Daoy (cell line): ENCODE results near the gene CTAGE8. TPM values are rescaled to one million over a fixed set of nuclear protein-coding genes. Genes with fewer than 3 reads are reported as not detected.
"Not testable (repeated sequence)": the region's sequence is repeated elsewhere in the genome, so short reads cannot be mapped to it uniquely, and the experiment has no call there.

Source experiments
- DNase-seq: peaks from one replicate; pipeline ENCODE4 v3.0.0-alpha.2; 2015; ENCODE audit warnings: low read depth
- total RNA-seq: library from RNA; depleted of rRNA; stranded (reverse); fragments of >200 nt; shearing (Covaris generic); gene quantifications from 2 replicates; pipeline ENCODE4 v1.2.3, GENCODE V29; 2014; rRNA removed

Gene CTAGE8
- total RNA-seq: 0.09 and 0.23 TPM in 2 replicates

- not testable (repeated sequence) for DNase-seq
These were observed at the start of gene CTAGE8 for GRCh38 chr7:144269188-144269587. TSS of gene CTAGE8 (minus strand) at chr7:144269288. CDS start at chr7:144269250, 38 bp downstream.

GRCh38 chr7:144317537-144317936, 48.4 kb upstream of the CTAGE8 start:
- not testable (repeated sequence) for DNase-seq

DNA sequence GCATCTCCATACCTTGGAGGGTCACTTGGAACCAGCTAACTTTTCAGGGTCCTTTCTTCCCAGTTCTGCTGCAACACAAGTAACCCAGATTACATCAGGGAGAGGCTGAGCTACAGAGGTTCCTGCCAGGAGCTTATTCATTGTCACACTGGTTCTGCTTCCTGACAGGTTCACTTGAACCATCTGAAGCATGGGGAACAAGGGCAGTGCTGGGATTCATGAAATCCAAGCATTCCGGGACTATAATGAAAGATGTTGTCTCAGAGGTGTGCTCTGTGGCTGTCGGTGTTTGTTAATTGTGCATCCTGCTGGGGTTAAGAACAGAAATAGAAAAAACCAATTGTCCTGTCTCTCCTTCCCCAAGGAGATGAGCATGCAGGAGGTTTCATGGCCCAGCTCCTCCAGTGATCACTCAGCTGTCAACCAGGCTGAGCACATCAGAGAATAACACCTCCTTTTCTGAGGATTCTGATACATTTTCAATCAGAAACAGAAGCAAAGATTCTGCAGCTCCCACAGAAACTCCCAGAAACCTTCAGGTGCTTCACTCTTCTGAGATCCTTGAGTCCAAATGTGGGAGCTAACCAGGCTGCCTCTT, 42.9 kb upstream of the CTAGE8 start, which contains the start of gene OR2A1:
Gene OR2A1 (plus strand): TSS at position 548 of the 598 bp plus-strand sequence. CDS start 5,706 bp downstream, outside the sequence.
- DNase-seq: not testable (repeated sequence)

DNA sequence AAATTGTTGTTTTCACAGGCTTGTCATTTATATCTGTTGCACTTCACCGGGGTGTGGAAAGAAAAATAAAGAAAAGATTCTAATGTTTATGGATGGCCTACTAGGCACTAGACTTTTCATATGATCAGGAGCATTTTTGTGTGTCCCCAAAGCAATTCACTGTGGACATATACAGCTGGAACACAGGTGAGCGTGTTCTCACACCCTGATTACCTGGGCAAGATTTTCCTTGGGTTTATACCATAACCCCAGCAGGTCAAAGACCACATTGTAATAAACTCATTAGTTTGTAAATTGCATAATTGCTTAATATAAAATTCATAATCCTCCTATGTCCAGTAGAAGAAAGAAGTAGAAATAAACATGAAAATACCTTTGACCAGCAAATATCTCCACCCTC, 42.1 kb upstream of the CTAGE8 start:
- DNase-seq: not testable (repeated sequence)

DNA sequence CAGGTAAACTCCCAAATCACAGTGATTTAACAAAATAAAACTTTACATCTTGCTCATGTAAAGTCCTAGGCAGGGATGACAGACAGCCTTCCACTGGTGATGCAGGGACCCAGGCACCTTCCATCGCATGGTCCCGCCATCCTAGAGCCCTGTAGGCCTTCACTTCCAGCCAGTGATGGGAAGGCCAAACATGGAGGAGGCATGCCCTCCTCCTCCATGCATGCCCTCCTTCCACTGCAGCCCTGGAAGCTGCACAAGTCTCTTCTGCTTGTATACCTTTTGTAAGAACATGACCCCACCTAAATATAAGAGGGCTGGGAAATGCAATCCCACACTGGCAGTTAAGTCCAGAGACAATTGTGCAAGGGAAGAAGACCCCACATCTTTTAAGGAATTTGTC, 40.6 kb upstream of the CTAGE8 start:
- not testable (repeated sequence) for DNase-seq

DNA sequence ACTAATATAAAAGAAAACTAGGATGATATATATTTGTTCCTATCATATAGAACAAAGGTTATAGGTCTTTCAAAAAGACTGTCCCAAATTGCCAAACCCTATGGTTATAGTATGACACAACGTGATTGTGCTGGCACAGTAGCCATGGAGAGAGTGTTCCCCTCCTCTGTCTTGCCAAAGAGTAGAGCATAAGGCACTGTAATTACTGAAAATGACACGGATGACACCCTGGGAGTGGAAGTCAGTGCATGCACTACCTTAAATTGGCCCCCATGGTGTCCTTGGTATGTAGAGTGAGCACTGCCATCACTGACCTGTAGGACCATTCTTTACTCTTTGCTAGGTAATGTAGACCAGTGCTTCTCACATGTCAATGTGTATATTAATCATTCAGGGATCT, 36.1 kb upstream of the CTAGE8 start:
- not testable (repeated sequence) for DNase-seq

GRCh38 chr7:144303607-144304006, 34.5 kb upstream of the CTAGE8 start:
- DNase-seq: not testable (repeated sequence)

DNA sequence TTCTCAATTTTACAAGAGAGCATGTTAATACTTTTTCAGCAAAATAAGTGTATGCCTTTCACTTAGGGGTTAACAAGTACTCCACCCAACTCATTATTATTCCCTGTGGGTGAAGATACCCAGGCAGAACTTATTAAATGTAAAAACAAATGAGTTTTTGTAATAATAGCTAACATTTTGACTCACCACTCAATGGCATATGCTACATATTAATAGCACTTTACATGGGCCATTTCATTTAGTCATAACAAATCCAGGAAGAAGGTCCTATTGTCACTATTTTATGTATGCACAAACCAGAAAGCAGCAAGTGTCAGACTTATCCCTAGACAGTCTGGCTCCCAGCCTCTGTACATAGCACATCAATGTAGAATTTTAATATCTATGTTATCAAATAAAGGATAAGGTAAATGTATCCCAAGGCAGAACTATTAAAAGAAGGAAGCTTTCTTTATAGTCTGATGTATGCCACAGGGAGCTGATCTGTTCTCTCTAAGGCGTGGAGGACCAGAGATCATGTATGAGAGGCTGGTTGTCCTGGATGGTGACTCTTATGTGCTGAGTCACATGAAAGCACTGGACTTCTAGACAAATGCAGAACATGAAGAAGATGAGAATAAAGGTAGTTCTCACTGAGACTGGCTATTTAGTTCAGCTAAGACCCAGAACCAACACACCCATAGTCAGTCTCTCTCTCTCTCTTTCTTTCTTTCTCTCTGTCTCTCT, 33.7 kb upstream of the CTAGE8 start:
- not testable (repeated sequence) for DNase-seq

GRCh38 chr7:144293794-144294499, 24.9 kb upstream of the CTAGE8 start:
- not testable (repeated sequence) for DNase-seq

DNA sequence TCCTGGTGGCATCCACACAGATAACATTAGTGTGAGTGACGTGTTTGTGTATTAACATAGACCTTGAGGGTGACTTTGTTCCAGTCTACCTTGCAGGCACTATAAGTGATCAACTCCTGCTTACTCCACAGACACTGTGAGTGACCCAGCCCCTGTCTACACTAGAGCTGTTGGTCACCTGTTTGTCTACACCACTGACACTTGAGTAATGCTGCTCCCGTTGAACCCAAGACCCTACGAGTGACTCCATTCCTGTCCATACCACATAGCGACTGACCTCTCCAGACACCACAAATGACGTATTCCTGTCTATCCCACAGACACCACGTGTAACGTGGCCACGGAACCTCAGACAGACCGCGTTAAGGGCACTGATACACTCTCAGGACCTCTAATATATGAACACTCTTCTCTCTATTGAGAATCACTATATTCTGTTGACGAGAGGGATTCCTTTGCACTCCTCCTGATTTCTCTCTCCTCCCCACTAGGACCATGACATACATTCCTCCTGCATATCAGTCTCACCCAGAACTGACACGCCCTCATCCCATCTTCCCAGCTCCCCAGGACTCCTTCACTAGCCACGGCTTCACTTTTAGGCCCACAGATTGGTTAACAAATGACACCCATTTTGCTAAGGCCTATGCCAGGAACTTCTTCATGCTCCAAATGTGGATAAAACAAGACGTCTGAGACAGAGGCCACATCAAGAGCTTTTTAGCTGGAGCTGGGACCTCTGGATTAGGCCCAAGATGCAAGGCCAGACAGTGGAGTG, 23.5 kb upstream of the CTAGE8 start:
- not testable (repeated sequence) for DNase-seq

- peak; percentile 1 for DNase-seq
These were observed 22.5 kb upstream of the CTAGE8 start for GRCh38 chr7:144291607-144292006.

DNA sequence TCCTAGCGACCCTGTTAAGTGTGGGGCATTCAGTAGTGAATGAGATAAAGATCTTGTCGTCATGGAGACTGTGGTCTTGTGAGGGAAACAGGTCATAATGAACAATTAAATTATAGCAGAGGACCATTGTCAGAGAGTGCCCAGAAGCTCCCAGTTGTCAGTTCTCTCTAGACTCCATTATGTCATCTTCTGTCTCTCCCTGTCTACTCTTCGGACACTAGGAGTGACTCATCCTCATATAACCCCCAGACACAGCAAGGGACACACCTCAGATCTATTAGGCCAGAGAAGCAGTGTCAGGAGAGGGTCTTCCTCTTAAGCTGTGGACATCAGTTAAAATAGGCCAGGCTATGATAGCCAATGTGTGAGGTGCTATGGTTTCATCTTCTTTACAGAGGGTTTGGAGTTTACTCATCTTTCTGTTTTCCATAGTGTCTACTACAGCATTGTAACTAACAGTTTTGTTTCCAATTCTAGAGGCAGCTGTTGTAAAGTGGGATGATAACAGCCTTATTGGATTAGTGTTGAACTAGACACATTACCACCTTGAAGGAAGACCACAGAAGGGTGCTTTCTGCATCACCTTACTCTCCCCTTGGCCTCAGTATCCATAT, 18.2 kb upstream of the CTAGE8 start:
- DNase-seq: not testable (repeated sequence)

DNA sequence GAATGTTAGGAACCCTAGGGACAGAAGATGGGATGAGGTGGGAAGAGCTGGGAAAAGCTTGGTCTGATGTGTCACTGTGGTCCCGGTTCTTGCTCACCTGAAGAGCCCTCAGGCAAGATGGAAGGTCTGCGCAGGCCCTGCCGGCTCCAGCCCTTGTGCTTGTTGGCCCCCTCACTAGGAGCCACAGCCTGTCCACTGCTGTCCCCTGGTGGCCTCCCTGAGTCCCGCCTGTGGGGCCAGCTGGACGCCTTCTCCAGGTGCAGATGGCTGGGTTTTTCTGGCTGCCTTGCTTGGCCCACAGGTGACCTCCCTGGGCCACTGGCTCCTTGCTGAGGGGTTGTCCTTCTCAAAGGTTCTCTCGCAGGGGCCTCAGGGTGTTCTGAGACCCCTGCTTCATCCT, 14.6 kb upstream of the CTAGE8 start:
- DNase-seq: not testable (repeated sequence)

DNA sequence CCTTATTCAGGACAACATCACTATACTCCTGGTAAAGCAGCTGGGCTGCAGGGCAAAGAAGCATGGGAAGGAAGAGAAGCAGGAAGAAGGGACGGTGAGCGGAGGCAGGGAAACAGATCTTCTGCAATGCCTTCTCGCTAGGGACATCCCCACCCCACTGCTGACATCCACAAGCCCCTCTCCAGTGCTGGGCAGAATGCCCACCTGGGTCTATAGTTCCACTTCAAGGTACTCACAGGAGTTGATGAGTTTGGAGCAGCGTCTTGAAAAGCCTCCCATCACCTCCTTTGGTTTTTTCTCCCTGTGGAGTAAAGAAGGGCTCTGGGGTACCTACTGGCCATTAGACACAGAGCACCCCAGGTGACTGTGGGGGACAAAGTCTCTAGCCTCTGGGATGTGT, 13.4 kb upstream of the CTAGE8 start:
- DNase-seq: not testable (repeated sequence)

DNA sequence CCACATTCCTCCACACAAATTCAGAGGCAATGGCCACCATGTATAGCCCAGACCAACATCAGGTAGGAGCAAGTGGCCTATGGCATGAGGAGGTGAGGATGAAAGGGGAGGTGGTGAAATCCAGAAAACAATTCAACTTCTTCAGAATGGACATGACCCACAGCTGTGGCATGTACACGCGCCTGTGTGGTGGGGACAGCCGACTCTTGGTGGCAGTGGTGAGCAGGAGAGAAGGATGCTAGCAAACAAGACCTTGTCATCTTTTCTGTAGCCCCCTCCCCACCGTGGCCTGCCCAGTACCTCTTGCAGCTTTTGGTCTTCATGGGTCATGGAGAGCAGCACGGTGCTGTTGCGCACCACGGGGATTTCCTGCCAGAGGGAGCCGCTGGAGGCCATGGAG, 12.9 kb upstream of the CTAGE8 start:
- not testable (repeated sequence) for DNase-seq

DNA sequence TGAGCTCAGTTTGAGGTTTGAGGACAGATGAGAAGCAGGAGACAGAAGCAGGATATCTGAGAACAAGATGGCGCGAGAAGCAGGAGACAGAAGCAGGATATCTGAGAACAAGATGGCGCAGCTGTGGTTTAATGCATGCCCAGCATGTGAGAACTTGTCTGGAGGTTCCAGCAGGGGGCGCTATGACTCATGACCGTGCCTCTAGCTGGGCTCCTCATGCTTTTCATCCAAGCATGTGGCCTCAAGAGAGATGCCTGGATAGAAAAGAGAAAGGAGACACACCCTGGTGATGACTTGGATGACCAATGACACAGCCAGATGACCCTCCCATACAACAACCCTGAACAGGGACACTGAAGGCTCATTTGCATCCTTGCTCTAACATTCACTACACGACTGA, 10.9 kb upstream of the CTAGE8 start:
- not testable (repeated sequence) for DNase-seq

DNA sequence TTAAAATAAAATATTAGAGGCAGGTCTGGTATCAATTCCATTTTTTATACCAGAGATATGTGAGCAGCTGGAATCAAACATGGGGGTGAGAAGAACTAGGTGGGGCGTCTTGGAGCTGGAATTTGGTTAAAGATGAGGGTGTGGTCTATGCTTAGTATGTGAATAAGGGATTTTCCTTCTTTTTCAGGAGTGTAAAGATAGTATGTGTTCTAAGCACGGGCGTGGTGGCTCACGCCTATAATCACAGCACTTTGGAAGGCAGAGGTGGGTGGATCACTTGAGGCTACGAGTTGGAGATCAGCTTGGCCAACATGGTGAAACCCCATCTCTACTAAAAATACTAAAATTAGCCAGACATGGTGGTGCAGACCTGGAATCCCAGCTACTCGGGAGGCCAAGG, 6.2 kb upstream of the CTAGE8 start:
- DNase-seq: not testable (repeated sequence)

DNA sequence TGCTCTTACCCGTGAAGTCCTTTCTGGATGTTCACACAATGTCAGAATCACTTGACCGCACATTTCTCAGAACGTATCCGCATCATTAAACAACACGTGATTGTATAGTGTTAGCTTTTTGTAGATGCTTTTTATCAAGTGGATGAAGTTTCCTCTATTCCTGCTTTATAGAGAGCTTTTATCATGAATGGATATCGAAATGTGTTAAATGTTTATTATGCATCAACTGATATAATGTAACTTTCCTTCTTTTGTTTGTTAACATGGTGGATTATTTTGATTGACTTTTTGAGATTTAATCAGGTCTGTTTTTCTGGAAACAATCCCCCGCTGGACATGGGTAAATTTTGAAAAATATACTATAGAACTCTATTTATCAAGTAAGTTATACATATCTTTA, 4.4 kb downstream of the CTAGE8 start, which contains the start of gene OR2A7:
Gene OR2A7 (minus strand): TSS at position 101 of the 400 bp plus-strand sequence. CDS start 5,164 bp downstream, outside the sequence.
- not testable (repeated sequence) for DNase-seq

GRCh38 chr7:144262128-144262527, 7.0 kb downstream of the CTAGE8 start:
- not testable (repeated sequence) for DNase-seq

- DNase-seq: not testable (repeated sequence)
These were observed 10.0 kb downstream of the CTAGE8 start for GRCh38 chr7:144259067-144259466.

GRCh38 chr7:144256112-144256511, 13.0 kb downstream of the CTAGE8 start:
- peak; percentile 30 for DNase-seq
